Hepatocyte (in vitro differentiated cells): ENCODE results near the gene SFXN5. TPM values are rescaled to one million over a fixed set of nuclear protein-coding genes. Genes with fewer than 3 reads are reported as not detected.
A peak's percentile ranks its signal among the peaks of the same experiment; 100 is the strongest.

Experiments used
- DNase-seq: peaks from one replicate; pipeline ENCODE4 v3.0.0-alpha.2; 2016; ENCODE audit warnings: low spot score
- H2AFZ ChIP-seq: fragments of 200-600 bp; sonication (generic); 2 replicates; pipeline ENCODE4 v1.6.0; 2016; ENCODE audit warnings: antibody characterized with exemption, mild to moderate bottlenecking
- H3K27ac ChIP-seq: fragments of 200-600 bp; sonication (generic); 2 replicates; pipeline ENCODE4 v1.5.1; 2016; ENCODE audit warnings: mild to moderate bottlenecking
- H3K27me3 ChIP-seq: fragments of 200-600 bp; sonication (generic); 2 replicates; pipeline ENCODE4 v1.6.1; 2016
- H3K36me3 ChIP-seq: fragments of 200-600 bp; sonication (generic); replicated peaks from 2 replicates; pipeline ENCODE4 v1.5.1; 2016; ENCODE audit warnings: low read depth; ENCODE audit not compliant: insufficient read depth
- H3K4me1 ChIP-seq: fragments of 200-600 bp; sonication (generic); 2 replicates; pipeline ENCODE4 v1.5.1; 2016; ENCODE audit warnings: mild to moderate bottlenecking, moderate library complexity; ENCODE audit not compliant: insufficient read depth
- H3K4me2 ChIP-seq: fragments of 200-600 bp; sonication (generic); 2 replicates; pipeline ENCODE4 v1.6.0; 2016
- H3K4me3 ChIP-seq: fragments of 200-600 bp; sonication (generic); 2 replicates; pipeline ENCODE4 v1.5.1; 2016; ENCODE audit warnings: mild to moderate bottlenecking
- H3K79me2 ChIP-seq: fragments of 200-600 bp; sonication (generic); 2 replicates; pipeline ENCODE4 v1.6.0; 2017; ENCODE audit warnings: mild to moderate bottlenecking
- H3K9me2 ChIP-seq: fragments of 200-600 bp; sonication (generic); replicated peaks from 2 replicates; pipeline ENCODE4 v1.6.0; 2017; ENCODE audit warnings: mild to moderate bottlenecking; ENCODE audit not compliant: insufficient read depth
- H3K9me3 ChIP-seq: fragments of 200-600 bp; sonication (generic); 2 replicates; pipeline ENCODE4 v1.5.1; 2016; ENCODE audit warnings: low read depth, mild to moderate bottlenecking
- H4K20me1 ChIP-seq: fragments of 200-600 bp; sonication (generic); 2 replicates; pipeline ENCODE4 v1.6.0; 2016; ENCODE audit warnings: mild to moderate bottlenecking; ENCODE audit not compliant: insufficient read depth, poor library complexity, severe bottlenecking
- CTCF ChIP-seq: fragments of 200-600 bp; sonication (generic); IDR thresholded peaks from 2 replicates; pipeline ENCODE4 v1.5.1; 2016; ENCODE audit warnings: antibody characterized with exemption, mild to moderate bottlenecking; ENCODE audit not compliant: poor library complexity
- EZH2 ChIP-seq: fragments of 200-600 bp; sonication (generic); IDR thresholded peaks from 2 replicates; pipeline ENCODE4 v1.6.1; 2016; ENCODE audit warnings: antibody characterized with exemption, mild to moderate bottlenecking, borderline replicate concordance
- EZH2phosphoT487 ChIP-seq: fragments of 200-600 bp; sonication (generic); IDR thresholded peaks from one replicate; pipeline ENCODE4 v1.6.1; 2018; ENCODE audit warnings: antibody characterized with exemption, mild to moderate bottlenecking, low read depth, moderate library complexity; ENCODE audit not compliant: unreplicated experiment, severe bottlenecking
- WGBS: methylation state at CpG from one replicate; pipeline ENCODE4 v1.1.6; 2016; ENCODE audit warnings: low lambda C conversion rate; ENCODE audit errors: missing lambda C conversion rate; 5-methylcytosine and 5-hydroxymethylcytosine counted together
- polyA plus RNA-seq: library from polyadenylated mRNA; unstranded; fragments of >200 nt; fragmentation: Nextera tagmentation; extraction: Ambion mirVana; gene quantifications from 2 replicates; pipeline ENCODE4 v1.2.1, GENCODE V29; 2016
- total RNA-seq: library from RNA; depleted of rRNA; stranded (reverse); fragments of >200 nt; gene quantifications from 2 replicates; pipeline ENCODE4 v1.2.3, GENCODE V29; 2014

The SFXN5 gene
- total and polyA plus RNA-seq, 2 experiments from 2014 or later: 25.8 to 34.6 TPM

GRCh38 chr2:72916743-72917137, 154.8 kb downstream of the SFXN5 start:
- Histone ChIP-seq H3K79me2 (no peaks in the 10 kb centered on the region), H3K4me3 (peak overlapping the region; percentile 52), H2AFZ (peak overlapping the region; percentile 39), H3K9me3 (no peaks in the 10 kb centered on the region), H3K27ac (no peak overlapping the region), H3K9me2 (no peaks in the 10 kb centered on the region), H4K20me1 (no peaks in the 10 kb centered on the region), H3K4me1 (peaks cover 34% of the 10 kb centered on the region), H3K36me3 (no peaks in the 10 kb centered on the region), H3K4me2 (peak overlapping the region; percentile 91), H3K27me3 (peaks cover 96% of the 10 kb centered on the region)
- no peak for DNase-seq
- 1% methylated on average over 29 of the region's 29 CpGs for WGBS
- peak; percentile 16 for TF ChIP-seq EZH2
- TF ChIP-seq CTCF: no peak
- TF ChIP-seq EZH2phosphoT487: peak; percentile 71

GRCh38 chr2:72915907-72916742, 155.4 kb downstream of the SFXN5 start:
- peak overlapping the region; percentile 52 for H3K4me3 ChIP-seq
- peak overlapping the region; percentile 91 for H3K4me2 ChIP-seq
- peak; percentile 79 for DNase-seq
- H3K9me3 ChIP-seq: no peaks in the 10 kb centered on the region
- no peaks in the 10 kb centered on the region for H4K20me1 ChIP-seq
- 1% methylated on average over 70 of the region's 86 CpGs for WGBS
- no peaks in the 10 kb centered on the region for H3K79me2 ChIP-seq
- peak overlapping the region; percentile 39 for H2AFZ ChIP-seq
- no peaks in the 10 kb centered on the region for H3K9me2 ChIP-seq
- H3K27me3 ChIP-seq: peaks cover 96% of the 10 kb centered on the region
- H3K36me3 ChIP-seq: no peaks in the 10 kb centered on the region
- TF ChIP-seq EZH2phosphoT487 (peak; percentile 53), EZH2 (peak; percentile 95), CTCF (no peak)
- no peak overlapping the region for H3K27ac ChIP-seq
- peaks cover 34% of the 10 kb centered on the region for H3K4me1 ChIP-seq

- TF ChIP-seq EZH2phosphoT487 (peak; percentile 73), CTCF (no peak), EZH2 (no peak)
- Histone ChIP-seq H3K9me2 (no peaks in the 10 kb centered on the region), H2AFZ (peak overlapping the region; percentile 39), H3K79me2 (no peaks in the 10 kb centered on the region), H4K20me1 (no peaks in the 10 kb centered on the region), H3K36me3 (no peaks in the 10 kb centered on the region), H3K27ac (no peak overlapping the region), H3K4me3 (peak overlapping the region; percentile 52), H3K27me3 (peaks cover 96% of the 10 kb centered on the region), H3K4me2 (peak overlapping the region; percentile 91), H3K4me1 (peaks cover 32% of the 10 kb centered on the region), H3K9me3 (no peaks in the 10 kb centered on the region)
- peak; percentile 3 for DNase-seq
- 3% methylated on average over 26 of the region's 26 CpGs for WGBS
Measured at GRCh38 chr2:72915320-72915906, 156.1 kb downstream of the SFXN5 start.
